Peyer's patch (tissue), 4 donors: ENCODE data around the gene TPM4.

Experiments
- CTCF ChIP-seq, 6 experiments: fragments of 450-650 bp in 4 of 6; fragments of 200-600 bp in 2 of 6; sonication (generic) in 1 of 6; IDR thresholded peaks; one replicate each; pipeline ENCODE4 v1.5.1; 2017 to 2019; ENCODE audit warnings: antibody characterized with exemption in 6 of 6, mild to moderate bottlenecking in 3 of 6, moderate library complexity in 1 of 6
- POLR2A ChIP-seq, 2 donors: fragments of 450-650 bp; IDR thresholded peaks; one replicate each; pipeline ENCODE4 v1.5.1; 2017; ENCODE audit warnings: antibody characterized with exemption in 2 of 2, mild to moderate bottlenecking in 2 of 2, moderate library complexity in 2 of 2

- TF ChIP-seq CTCF (IDR thresholded peaks at IDR 0.05) (no peak), POLR2A (IDR thresholded peaks at IDR 0.05) (no peak)
These were observed 29.8 kb downstream of the TPM4 start for GRCh38 chr19:16106121-16106520.
